CD4-positive, alpha-beta T cell treated with Interleukin-6 at 100 ng/mL for 8 hours (primary cell): ENCODE measurements around the gene ARHGAP4.
A peak's percentile ranks its signal among the peaks of the same experiment; 100 is the strongest.

Experiments
- DNase-seq: peaks from one replicate; pipeline ENCODE4 v3.0.0-alpha.2; 2020; ENCODE audit warnings: mixed read lengths, low spot score

ARHGAP4 gene

DNA sequence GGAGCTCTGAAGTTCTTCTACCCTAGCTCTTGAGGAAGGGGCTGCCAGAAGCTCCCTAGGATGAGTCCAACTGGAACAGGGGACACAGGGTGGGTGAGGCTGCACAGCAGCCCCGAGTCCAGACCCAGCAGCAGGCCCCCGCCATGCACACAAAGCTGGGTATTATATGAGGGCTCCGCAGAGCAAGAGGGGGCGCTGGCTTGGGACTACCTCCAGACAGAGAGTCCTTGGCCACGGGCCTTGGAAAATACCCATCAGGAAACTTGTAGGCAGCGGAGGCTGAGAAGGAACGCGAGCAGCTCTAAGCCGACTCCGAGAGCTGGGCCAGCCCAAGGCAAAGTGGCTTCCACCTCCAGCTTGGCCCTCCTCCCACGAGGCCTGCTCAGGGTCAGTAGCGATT is 37.5 kb upstream of the ARHGAP4 start:
- no peak for DNase-seq

DNA sequence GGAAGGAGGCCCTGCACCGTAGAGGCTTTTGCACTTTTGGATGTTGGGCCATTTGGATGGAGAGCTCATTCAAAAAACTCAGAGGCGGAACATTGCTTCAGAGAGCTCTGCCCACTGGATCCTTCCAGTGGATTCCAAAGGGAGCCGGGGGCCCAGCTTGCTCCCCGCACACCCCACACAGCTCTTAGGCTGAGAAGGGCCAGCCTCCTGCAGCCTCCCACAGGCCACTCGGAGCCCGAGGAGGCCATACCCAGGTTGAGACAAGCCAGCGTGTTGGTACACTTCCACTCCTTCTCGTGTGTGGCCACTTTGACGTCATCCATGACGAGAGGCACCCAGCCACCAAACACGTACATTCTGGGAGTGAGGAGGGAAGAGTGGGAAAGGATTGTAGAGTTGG is 35.2 kb upstream of the ARHGAP4 start:
- DNase-seq: no peak

GRCh38 chrX:153960786-153961185 is 34.7 kb upstream of the ARHGAP4 start:
- DNase-seq: no peak

- DNase-seq: no peak
Observed at GRCh38 chrX:153960077-153960476, 34.0 kb upstream of the ARHGAP4 start.

GRCh38 chrX:153959649-153960048 is 33.6 kb upstream of the ARHGAP4 start:
- no peak for DNase-seq

DNA sequence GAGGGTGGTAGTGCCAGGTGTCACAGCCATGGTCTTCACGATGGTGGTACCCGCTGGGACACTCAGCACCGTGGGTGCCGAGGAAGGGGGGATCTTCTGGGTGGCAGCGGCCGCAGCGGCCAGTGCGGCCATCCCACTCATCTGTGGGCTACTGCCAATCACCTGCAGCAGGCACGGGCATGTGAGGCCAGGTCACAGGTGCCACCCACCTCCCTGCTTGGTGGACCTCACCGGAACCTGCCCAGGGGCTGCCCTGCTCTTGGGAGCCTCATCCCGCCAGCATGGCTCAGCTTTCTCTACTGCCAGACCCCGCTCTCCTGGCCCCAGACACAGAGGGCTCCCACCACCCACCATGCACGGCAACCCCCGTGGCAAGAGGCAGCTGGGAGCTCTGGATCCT is 32.5 kb upstream of the ARHGAP4 start:
- DNase-seq: no peak

- no peak for DNase-seq
Observed at GRCh38 chrX:153957224-153957623, 31.2 kb upstream of the ARHGAP4 start.

- DNase-seq: no peak
Observed at GRCh38 chrX:153956044-153956907, 30.2 kb upstream of the ARHGAP4 start.

DNA sequence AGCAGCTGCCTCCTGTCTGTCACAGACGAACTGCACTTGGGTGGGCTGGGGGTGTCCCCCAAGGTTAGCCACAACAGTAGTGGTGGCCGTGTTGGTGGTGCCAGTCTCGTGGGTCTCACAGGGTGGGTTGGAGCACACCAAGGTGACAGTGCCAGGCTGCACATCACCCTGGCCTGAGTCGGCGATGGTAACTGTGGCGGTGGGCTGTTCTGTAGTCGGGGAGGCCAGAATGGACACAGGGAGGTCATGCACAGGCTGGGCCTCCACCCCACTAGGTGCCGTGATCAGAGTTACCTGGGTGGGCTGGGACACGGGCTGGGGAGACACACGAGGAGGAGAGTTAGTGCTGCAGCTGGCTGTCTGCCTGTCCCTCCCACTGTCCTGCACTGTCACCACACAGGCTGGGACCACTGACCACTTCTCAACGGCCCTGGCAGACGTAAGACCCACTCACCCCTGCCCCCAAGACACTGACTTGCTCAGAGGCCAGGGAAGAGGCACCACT is 29.2 kb upstream of the ARHGAP4 start:
- no peak for DNase-seq

- no peak for DNase-seq
Observed at GRCh38 chrX:153954558-153955227, 28.6 kb upstream of the ARHGAP4 start.

DNA sequence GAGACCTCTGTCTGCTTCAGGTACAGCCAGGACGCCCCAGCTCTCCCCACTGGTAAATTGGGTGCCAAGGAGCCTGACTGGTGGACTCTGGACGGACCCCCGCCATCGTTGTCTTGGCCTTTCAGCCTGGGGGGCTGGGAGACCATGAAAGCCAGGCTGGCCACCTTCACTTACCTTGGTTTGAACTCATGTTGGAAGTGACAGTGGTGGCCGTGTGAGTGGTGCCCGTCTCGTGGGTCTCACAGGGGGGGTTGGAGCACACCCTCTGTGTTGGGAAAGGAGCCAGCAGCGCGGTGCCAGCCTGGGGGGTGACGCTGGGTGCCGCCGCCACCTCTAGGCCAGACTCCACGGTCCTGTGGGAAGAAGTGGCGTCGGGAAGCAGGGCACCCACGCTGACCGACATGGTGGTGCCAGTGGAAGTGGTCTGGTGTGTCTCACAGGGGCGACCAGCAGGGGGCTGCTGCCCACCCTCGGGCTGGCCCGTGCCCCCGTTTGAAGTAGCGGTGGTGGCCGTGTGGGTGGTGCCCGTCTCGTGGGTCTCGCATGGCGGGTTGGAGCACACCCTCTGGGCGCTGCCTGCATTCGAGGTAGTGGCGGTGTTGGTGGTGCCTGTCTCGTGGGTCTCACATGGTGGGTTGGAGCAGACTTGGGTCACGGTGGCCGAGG is 28.0 kb upstream of the ARHGAP4 start:
- no peak for DNase-seq

- DNase-seq: peak; percentile 72
Observed at GRCh38 chrX:153953342-153953830, 27.3 kb upstream of the ARHGAP4 start.

GRCh38 chrX:153952373-153953026 is 26.4 kb upstream of the ARHGAP4 start:
- no peak for DNase-seq

- no peak for DNase-seq
Observed at GRCh38 chrX:153951683-153952372, 25.8 kb upstream of the ARHGAP4 start.

GRCh38 chrX:153950127-153950526 is 24.1 kb upstream of the ARHGAP4 start:
- DNase-seq: no peak

DNA sequence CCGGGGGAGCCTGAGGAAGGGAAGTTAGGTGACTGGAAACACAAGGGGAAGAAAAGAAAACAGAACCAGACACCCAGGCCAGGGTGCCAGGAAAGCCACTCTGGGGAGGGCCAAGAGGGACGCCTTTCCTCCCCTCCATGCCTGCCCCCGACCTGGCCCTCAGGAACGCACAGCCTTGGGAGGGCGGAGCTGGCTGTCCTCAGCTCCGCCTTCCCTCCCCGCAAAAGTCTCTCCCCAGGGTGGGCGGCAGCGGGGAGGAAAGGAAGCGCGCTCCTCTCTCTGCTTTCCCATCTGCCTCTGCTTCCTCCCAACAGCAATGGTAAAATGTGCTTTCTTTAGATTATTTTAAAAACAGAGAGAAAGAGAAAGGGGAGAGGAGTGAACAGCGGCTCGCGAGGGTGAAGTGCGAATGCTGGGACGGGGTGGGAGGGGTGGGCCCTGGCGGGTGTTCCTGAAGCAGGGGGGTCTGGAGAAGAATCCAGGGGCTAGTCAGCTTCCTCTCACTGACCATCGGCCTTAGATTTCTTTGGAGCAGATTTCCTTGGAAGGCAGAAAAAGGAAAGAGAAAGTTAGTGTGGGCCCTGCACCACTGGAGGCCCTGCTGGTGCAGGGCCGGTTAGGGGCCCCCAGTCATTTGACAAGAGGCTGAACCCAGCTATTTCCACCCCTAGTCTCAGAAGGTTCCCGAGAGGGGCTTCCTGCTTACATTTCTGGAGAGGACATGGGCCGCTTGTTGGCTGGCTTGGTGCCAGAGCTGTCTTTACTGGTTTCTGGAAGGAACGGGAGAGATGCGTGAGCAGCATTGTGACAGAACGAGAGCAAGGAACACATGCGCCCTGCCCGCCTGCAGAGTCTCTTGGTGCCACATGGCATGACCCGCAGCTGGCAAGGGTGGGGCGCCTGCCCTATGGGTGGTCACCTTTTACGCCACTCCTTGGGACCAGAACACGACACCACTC is 23.1 kb upstream of the ARHGAP4 start:
- DNase-seq: no peak

DNA sequence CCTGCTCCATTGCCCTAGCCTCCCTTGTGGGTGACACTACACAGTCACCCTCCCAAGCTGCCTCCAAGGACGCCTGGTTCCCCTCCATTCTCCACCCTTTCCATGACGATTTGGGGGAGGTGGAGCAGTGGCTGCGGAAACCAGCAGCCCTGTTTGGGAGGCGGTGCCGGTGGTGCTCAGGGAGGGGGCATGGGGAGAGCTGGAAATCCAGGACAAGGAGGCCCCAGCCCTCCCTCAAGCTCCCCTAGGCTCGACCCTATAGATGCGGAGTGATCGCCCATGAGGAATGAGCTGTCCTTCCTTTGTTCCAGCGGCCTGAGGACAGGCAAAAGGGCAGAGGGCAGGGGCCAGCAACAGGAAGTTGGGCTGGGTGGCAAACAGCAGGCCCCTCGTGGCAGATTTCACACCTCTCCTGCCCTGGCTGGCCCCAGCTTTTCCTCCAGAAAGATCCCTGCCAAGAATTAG is 22.0 kb upstream of the ARHGAP4 start:
- DNase-seq: no peak

DNA sequence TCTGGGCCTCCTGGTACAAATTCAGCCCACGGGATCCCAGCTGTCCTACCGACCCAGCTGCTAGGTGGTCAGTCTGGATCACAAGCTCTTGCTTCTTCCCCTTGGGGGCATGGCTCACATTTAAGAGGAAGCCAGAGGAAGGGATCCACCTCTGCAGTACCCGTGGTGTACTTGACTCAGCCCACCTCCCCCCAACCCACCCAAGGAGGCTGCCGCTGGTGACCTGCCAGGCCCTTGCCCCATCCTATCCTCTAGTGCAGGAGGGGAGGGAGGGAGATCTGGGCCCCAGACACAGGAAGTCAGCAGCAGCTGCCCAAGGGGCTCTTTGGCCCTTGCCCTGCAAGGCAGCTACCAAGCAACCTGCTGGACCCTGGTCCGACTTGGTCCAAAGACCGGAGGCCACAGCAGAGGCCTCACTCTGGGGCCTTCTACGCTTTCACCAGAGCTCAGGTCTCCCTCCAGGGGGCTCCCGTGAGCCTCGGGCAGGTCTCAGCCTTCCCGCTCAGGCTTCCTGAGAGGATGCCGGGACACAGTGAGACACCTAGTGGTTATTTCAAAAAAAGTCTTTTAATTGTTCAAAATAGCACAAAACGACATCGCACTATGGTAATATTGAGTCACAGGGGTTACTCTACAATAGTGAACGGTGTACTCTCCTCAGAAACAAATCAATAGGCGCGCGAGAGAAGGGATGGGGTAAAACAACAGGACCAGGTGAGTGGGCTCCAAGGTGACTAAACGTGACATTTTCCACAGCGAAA is 21.1 kb upstream of the ARHGAP4 start:
- peak; percentile 84 for DNase-seq
